Mesenchymal stem cell (in vitro differentiated cells and primary cell): Measurements from ENCODE around the gene UBC.

ENCODE experiments used
- DNase-seq: peaks from one replicate; pipeline ENCODE4 v3.0.0-alpha.2; 2013
- H2AFZ ChIP-seq: one replicate; pipeline ENCODE4 v1.6.1; 2013; ENCODE audit warnings: low read depth, mild to moderate bottlenecking, control low read depth, inconsistent platforms, low read length, moderate library complexity
- H2AK5ac ChIP-seq: 2 replicates; pipeline ENCODE4 v1.6.1; 2013; ENCODE audit warnings: low read length, moderate library complexity, mild to moderate bottlenecking, inconsistent platforms; ENCODE audit not compliant: severe bottlenecking
- H2BK120ac ChIP-seq: one replicate; pipeline ENCODE4 v1.6.1; 2013; ENCODE audit warnings: low read depth, mild to moderate bottlenecking, inconsistent platforms, low read length, moderate library complexity
- H2BK12ac ChIP-seq, 2 experiments: one replicate each; pipeline ENCODE4 v1.6.1; 2013; ENCODE audit warnings: inconsistent platforms in 2 of 2, low read length in 2 of 2, mild to moderate bottlenecking in 2 of 2, moderate library complexity in 2 of 2, control low read depth in 1 of 2
- H2BK15ac ChIP-seq: one replicate; pipeline ENCODE4 v1.6.1; 2013; ENCODE audit warnings: mild to moderate bottlenecking, low read depth, inconsistent platforms; ENCODE audit not compliant: poor library complexity, severe bottlenecking
- H2BK5ac ChIP-seq: 2 replicates; pipeline ENCODE4 v1.6.1; 2013; ENCODE audit warnings: low read depth, mild to moderate bottlenecking, low read length, control low read depth, inconsistent platforms; ENCODE audit not compliant: poor library complexity, severe bottlenecking
- H3K14ac ChIP-seq, 2 experiments: one replicate each; pipeline ENCODE4 v1.6.1; 2013; ENCODE audit warnings: inconsistent platforms in 2 of 2, low read length in 2 of 2, control low read depth in 1 of 2, mild to moderate bottlenecking in 1 of 2, moderate library complexity in 1 of 2
- H3K18ac ChIP-seq, 2 experiments: one replicate each; pipeline ENCODE4 v1.6.1; 2013; ENCODE audit warnings: inconsistent platforms in 2 of 2, low read length in 2 of 2, control low read depth in 1 of 2, low read depth in 1 of 2, mild to moderate bottlenecking in 1 of 2
- H3K23ac ChIP-seq, 2 experiments: one replicate each; pipeline ENCODE4 v1.6.1; 2013; ENCODE audit warnings: inconsistent platforms in 2 of 2, low read length in 2 of 2, mild to moderate bottlenecking in 2 of 2, moderate library complexity in 2 of 2, control low read depth in 1 of 2
- H3K27ac ChIP-seq: 2 replicates; pipeline ENCODE4 v1.5.1; 2013; ENCODE audit warnings: mild to moderate bottlenecking, moderate library complexity, low read length, control low read depth, inconsistent platforms; ENCODE audit not compliant: poor library complexity, severe bottlenecking
- H3K27me3 ChIP-seq, 2 experiments: 2 replicates each; pipeline versions ENCODE4 v1.6.1 to v1.7.0; 2013; ENCODE audit warnings: low read length in 2 of 2, mild to moderate bottlenecking in 2 of 2, moderate library complexity in 2 of 2, control low read depth in 1 of 2, inconsistent platforms in 1 of 2; ENCODE audit not compliant: control insufficient read depth in 1 of 2, insufficient read depth in 1 of 2
- H3K36me3 ChIP-seq, 2 experiments: 2 replicates each; pipeline versions ENCODE4 v1.6.1 to v1.7.0; 2013; ENCODE audit warnings: low read length in 2 of 2, control low read depth in 1 of 2, inconsistent platforms in 1 of 2, low read depth in 1 of 2, mild to moderate bottlenecking in 1 of 2; ENCODE audit not compliant: insufficient read depth in 2 of 2, control insufficient read depth in 1 of 2
- H3K4ac ChIP-seq, 2 experiments: one replicate each; pipeline ENCODE4 v1.6.1; 2013; ENCODE audit warnings: inconsistent platforms in 2 of 2, low read length in 2 of 2, mild to moderate bottlenecking in 2 of 2, moderate library complexity in 2 of 2, control low read depth in 1 of 2, low read depth in 1 of 2
- H3K4me1 ChIP-seq: 2 replicates; pipeline ENCODE4 v1.6.1; 2013; ENCODE audit warnings: low read depth, low read length, control low read depth; ENCODE audit not compliant: control insufficient read depth, insufficient read depth
- H3K4me2 ChIP-seq: 2 replicates; pipeline ENCODE4 v1.6.1; 2013; ENCODE audit warnings: low read length, mild to moderate bottlenecking, inconsistent platforms; ENCODE audit not compliant: poor library complexity, severe bottlenecking
- H3K4me3 ChIP-seq, 2 experiments: 2 replicates each; pipeline versions ENCODE4 v1.5.1 to v1.7.0; 2013; ENCODE audit warnings: low read length in 2 of 2, mild to moderate bottlenecking in 2 of 2, control low read depth in 1 of 2, low read depth in 1 of 2; ENCODE audit not compliant: insufficient read depth in 1 of 2
- H3K79me1 ChIP-seq: replicated peaks from 2 replicates; pipeline ENCODE4 v1.6.1; 2013; ENCODE audit warnings: mild to moderate bottlenecking, control low read depth, low read length, inconsistent platforms; ENCODE audit not compliant: poor library complexity, severe bottlenecking
- H3K9ac ChIP-seq: 2 replicates; pipeline ENCODE4 v1.7.0; 2013; ENCODE audit warnings: mild to moderate bottlenecking, low read length, moderate library complexity
- H3K9me3 ChIP-seq: 2 replicates; pipeline ENCODE4 v1.7.0; 2013; ENCODE audit warnings: mild to moderate bottlenecking, low read length; ENCODE audit not compliant: control insufficient read depth
- H4K8ac ChIP-seq: one replicate; pipeline ENCODE4 v1.6.1; 2013; ENCODE audit warnings: inconsistent platforms, mild to moderate bottlenecking, low read length, moderate library complexity
- H4K91ac ChIP-seq: one replicate; pipeline ENCODE4 v1.6.1; 2013; ENCODE audit warnings: mild to moderate bottlenecking, low read length, inconsistent platforms
- WGBS: methylation state at CpG from one replicate; pipeline ENCODE4 v1.1.7; 2013; ENCODE audit warnings: mixed read lengths; 5-methylcytosine and 5-hydroxymethylcytosine counted together

Gene UBC

GRCh38 chr12:124868252-124869058 is 46.0 kb downstream of the UBC start:
- no peaks in the 10 kb centered on the region for H3K9me3 ChIP-seq
- WGBS, result 86% methylated on average over 10 of the region's 11 CpGs
- no peak overlapping the region for H3K4ac ChIP-seq
- no peak overlapping the region for H4K8ac ChIP-seq
- H2BK5ac ChIP-seq, result no peak overlapping the region
- no peak overlapping the region for H3K4me2 ChIP-seq
- no peak overlapping the region for H3K18ac ChIP-seq
- no peak overlapping the region for H3K14ac ChIP-seq
- DNase-seq, result no peak
- H3K27ac ChIP-seq, result no peak overlapping the region
- no peak overlapping the region for H3K4me3 ChIP-seq
- H3K36me3 ChIP-seq, result no peaks in the 10 kb centered on the region
- H3K27me3 ChIP-seq, result peaks cover 0 to 3% of the 10 kb centered on the region in 2 experiments
- H2BK15ac ChIP-seq, result no peak overlapping the region
- H2AK5ac ChIP-seq, result no peak overlapping the region
- no peak overlapping the region for H3K9ac ChIP-seq
- no peak overlapping the region for H3K23ac ChIP-seq
- no peak overlapping the region for H4K91ac ChIP-seq
- H2BK120ac ChIP-seq, result no peak overlapping the region
- peaks cover 1% of the 10 kb centered on the region for H3K79me1 ChIP-seq
- H2BK12ac ChIP-seq, result peak overlapping the region in 1 of 2 experiments; percentile 75
- H2AFZ ChIP-seq, result no peak overlapping the region
- peaks cover 8% of the 10 kb centered on the region for H3K4me1 ChIP-seq

DNA sequence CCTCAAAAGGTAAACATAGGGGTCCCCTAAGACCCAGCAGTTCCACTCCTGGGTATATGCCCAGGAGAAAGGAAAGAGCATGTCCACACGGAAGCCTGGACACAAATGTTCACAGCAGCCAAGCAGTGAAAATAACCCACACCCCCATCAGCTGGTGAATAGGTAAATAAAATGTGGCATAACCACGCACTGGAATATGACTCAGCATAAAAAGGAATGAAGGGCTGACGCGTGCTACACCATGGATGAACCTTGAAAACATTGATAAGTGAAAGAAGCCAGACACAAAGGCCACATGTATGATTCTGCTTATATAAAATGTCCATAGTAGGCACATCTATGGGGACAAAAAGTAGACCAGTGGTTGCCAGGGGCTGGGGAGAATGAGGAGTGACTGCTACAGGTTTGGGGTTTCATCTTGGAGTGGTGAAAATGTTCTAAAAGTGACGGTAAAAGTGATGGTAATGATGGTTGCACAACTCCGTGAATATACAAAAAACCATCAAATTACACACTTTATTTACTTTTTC is 47.0 kb downstream of the UBC start:
- peak; percentile 68 for DNase-seq
- WGBS, result 53% methylated on average over 4 of the region's 6 CpGs
- H2BK12ac ChIP-seq, result no peak overlapping the region
- no peak overlapping the region for H4K91ac ChIP-seq
- H3K27me3 ChIP-seq, result peaks cover 0 to 3% of the 10 kb centered on the region in 2 experiments
- no peak overlapping the region for H3K9ac ChIP-seq
- H2BK15ac ChIP-seq, result no peak overlapping the region
- H3K27ac ChIP-seq, result no peak overlapping the region
- H3K14ac ChIP-seq, result no peak overlapping the region
- no peak overlapping the region for H2BK120ac ChIP-seq
- no peak overlapping the region for H3K18ac ChIP-seq
- peaks cover 3% of the 10 kb centered on the region for H3K79me1 ChIP-seq
- H3K4me3 ChIP-seq, result no peak overlapping the region
- H3K4me2 ChIP-seq, result no peak overlapping the region
- H3K4ac ChIP-seq, result no peak overlapping the region
- H2BK5ac ChIP-seq, result no peak overlapping the region
- no peak overlapping the region for H4K8ac ChIP-seq
- H2AK5ac ChIP-seq, result no peak overlapping the region
- no peaks in the 10 kb centered on the region for H3K36me3 ChIP-seq
- peaks cover 17% of the 10 kb centered on the region for H3K4me1 ChIP-seq
- no peak overlapping the region for H2AFZ ChIP-seq
- H3K9me3 ChIP-seq, result no peaks in the 10 kb centered on the region
- H3K23ac ChIP-seq, result no peak overlapping the region

- H2AFZ ChIP-seq, result no peak overlapping the region
- H3K4ac ChIP-seq, result no peak overlapping the region
- no peak overlapping the region for H3K23ac ChIP-seq
- no peak overlapping the region for H3K18ac ChIP-seq
- no peaks in the 10 kb centered on the region for H3K9me3 ChIP-seq
- no peak overlapping the region for H3K27ac ChIP-seq
- no peak for DNase-seq
- no peak overlapping the region for H4K91ac ChIP-seq
- WGBS, result 93% methylated on average over 8 of the region's 9 CpGs
- peaks cover 17% of the 10 kb centered on the region for H3K4me1 ChIP-seq
- H2BK15ac ChIP-seq, result no peak overlapping the region
- H3K4me2 ChIP-seq, result no peak overlapping the region
- no peak overlapping the region for H2BK120ac ChIP-seq
- H4K8ac ChIP-seq, result no peak overlapping the region
- H3K9ac ChIP-seq, result no peak overlapping the region
- H3K4me3 ChIP-seq, result no peak overlapping the region
- no peaks in the 10 kb centered on the region for H3K36me3 ChIP-seq
- H2AK5ac ChIP-seq, result no peak overlapping the region
- no peak overlapping the region for H2BK12ac ChIP-seq
- H2BK5ac ChIP-seq, result no peak overlapping the region
- H3K27me3 ChIP-seq, result peaks cover 0 to 3% of the 10 kb centered on the region in 2 experiments
- no peak overlapping the region for H3K14ac ChIP-seq
- H3K79me1 ChIP-seq, result peaks cover 3% of the 10 kb centered on the region
Observed at GRCh38 chr12:124866883-124867400, 47.5 kb downstream of the UBC start.

- Histone ChIP-seq H2BK5ac (no peak overlapping the region), H3K9ac (no peak overlapping the region), H2BK12ac (no peak overlapping the region), H4K8ac (no peak overlapping the region), H2AK5ac (no peak overlapping the region), H3K4me3 (no peak overlapping the region), H3K27ac (no peak overlapping the region), H3K14ac (no peak overlapping the region), H3K18ac (no peak overlapping the region), H3K79me1 (peaks cover 3% of the 10 kb centered on the region), H2BK120ac (no peak overlapping the region), H3K27me3 (peaks cover 0 to 3% of the 10 kb centered on the region in 2 experiments), H2AFZ (no peak overlapping the region), H2BK15ac (no peak overlapping the region), H3K36me3 (no peaks in the 10 kb centered on the region), H3K4me2 (no peak overlapping the region), H4K91ac (no peak overlapping the region), H3K23ac (no peak overlapping the region), H3K4me1 (peaks cover 17% of the 10 kb centered on the region), H3K4ac (no peak overlapping the region), H3K9me3 (no peaks in the 10 kb centered on the region)
- 97% methylated on average over 10 of the region's 10 CpGs for WGBS
- DNase-seq, result no peak
Observed at GRCh38 chr12:124866195-124866882, 48.1 kb downstream of the UBC start.
